Stimulated activated CD8-positive, alpha-beta memory T cell treated with anti-CD3 and anti-CD28 coated beads, Interleukin-15, amount 100 ng/mL, for 48 hours (primary cell): ENCODE measurements around the gene RNF7.
"Not testable (repeated sequence)": the region's sequence is repeated elsewhere in the genome, so short reads cannot be mapped to it uniquely, and the experiment has no call there.

Experiments used
- DNase-seq, 2 donors: peaks; one replicate each; pipeline ENCODE4 v3.0.0-alpha.2; 2020; ENCODE audit warnings: low read depth in 2 of 2

The RNF7 gene

DNA sequence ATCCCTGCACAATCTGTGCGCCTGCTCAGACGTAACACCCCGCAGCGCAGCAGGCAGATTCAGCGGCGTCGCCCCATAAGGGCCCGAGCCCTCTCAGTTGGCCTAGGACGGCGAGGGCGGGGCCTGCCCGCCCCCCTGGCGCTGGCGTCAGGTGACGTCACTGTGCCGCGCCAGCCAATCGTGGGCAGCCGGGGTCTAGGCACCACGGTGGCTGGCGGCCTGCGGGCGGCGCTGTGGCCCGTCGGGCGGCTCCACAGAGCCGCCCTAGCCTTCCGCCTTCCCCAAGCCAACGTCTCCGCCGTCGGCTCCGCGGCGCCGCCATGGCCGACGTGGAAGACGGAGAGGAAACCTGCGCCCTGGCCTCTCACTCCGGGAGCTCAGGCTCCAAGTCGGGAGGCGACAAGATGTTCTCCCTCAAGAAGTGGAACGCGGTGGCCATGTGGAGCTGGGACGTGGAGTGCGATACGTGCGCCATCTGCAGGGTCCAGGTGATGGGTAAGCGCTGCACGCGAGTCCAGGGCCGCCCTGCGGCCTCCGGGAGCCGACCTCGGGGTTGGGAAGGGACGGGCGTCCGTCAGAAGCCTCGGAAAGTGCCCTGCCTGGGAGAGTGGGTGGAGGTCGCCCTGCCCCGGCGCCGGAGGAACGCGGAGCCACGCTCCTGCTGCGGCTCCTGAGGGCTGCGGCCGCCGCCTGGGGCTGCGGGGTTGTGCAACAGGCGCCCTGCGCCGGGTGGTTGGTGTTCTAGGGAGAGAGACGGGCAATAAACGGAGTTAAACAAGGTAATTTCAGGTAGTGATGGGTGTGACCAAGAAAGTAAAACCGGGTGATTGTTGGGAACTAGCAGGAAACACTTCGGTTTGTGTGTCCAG, at the start of gene RNF7:
RNF7 (plus strand) TSS at position 277 of the 869 bp plus-strand sequence; CDS start at position 321, 44 bp downstream.
- peak; percentile 95 to 96 for DNase-seq

DNA sequence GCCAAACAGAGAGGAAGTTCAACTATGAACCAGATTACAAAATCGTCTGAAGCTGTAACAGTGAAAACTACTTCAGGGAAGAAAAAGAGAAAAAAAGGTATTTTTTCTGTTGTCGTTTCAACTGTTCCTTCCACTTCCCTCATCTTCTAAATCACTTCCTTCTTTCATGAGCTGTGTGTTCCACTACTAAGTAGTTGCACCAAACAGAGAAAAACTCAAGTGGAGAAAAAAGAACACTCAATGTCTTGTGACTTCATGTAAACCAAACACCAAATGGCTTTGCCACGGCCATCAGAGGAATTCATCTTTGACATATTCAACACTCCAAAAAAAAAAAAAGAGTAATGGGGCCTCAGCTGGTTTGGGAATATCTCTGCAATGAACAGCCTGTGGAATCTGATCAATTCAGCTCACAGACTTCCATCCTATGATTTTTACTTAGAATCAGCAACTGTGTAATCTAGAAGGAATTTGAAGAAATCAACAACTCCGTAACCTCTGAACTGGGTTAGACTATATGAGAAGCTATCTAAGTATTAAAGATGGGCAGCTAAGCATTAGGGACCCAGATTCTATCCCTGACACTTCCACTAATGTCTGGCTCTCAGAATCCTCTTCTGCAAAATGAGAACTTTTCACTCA, 47.5 kb upstream of the RNF7 start:
- no peak for DNase-seq

DNA sequence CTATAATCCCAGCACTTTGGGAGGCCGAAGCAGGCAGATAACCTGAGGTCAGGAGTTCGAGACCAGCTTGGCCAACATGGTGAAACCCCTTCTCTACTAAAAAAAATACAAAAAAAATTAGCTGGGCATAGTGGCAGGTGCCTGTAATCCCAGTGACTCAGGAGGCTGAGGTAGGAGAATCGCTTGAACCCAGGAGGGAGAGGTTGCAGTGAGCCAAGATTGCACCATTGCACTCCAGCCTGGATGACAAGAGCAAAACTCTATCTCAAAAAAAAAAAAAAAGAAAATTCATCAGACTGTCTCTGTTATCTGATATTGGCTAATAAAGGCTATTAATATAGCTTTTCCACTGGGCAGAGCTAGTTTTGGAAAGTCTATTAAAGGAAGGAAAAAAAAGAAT, 46.6 kb upstream of the RNF7 start:
- not testable (repeated sequence) for DNase-seq

DNA sequence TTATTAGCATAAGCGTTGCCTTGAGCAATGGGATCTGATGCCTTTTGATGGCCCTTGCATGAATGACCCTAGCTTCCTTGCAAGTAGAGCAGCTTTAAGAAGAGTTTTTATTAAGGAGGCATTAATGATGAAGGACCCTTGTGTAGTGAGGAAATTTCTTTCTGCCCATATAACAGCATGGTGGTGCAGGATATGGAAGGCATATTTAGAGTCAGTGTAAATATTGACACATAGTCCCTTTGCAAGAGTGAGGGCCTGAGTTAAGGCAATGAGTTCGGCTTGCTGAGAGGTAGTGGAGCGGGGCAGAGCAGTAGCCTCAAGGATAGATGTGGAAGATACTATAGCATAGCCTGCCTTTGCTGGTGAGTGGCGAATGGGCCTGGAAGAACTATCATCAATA, 45.1 kb upstream of the RNF7 start:
- not testable (repeated sequence) for DNase-seq

DNA sequence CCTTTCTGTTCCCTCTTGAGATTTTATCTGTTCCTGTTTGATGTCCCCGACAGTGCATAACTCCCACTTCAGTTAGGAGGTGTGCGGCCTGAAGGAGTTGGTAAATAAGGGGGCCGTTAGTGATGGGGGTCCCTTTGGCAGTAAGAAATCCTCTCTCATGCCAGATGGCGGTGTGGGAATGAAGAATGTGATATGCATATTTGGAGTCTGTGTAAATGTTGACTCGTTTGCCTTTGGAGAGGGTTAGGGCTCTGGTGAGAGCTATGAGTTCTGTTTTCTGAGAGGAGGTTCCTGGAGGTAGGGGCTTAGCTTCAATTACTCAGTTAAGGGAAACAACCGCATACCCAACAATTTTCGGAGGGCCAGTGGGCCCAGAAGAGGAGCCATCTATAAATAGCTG, 38.8 kb upstream of the RNF7 start:
- no peak for DNase-seq

DNA sequence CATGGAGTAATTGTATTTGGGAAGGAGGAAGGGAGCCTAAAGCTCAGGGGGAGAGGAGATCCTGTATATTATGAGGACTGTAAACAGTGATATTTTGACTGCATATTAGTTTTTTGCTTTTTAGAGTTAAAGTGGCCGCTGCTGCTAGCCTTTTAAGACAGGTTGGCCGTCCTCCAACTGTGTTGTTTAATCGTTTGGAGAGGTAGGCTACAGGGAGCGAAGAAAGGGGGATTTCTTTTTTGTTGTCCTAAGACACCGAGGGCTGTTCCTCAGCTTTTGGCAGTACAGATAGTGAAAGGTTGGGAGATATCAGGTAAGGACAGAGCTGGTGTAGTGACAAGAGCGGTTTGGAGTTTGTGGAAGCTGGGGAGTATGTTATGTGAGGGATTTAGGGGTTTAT, 38.2 kb upstream of the RNF7 start:
- no peak for DNase-seq

DNA sequence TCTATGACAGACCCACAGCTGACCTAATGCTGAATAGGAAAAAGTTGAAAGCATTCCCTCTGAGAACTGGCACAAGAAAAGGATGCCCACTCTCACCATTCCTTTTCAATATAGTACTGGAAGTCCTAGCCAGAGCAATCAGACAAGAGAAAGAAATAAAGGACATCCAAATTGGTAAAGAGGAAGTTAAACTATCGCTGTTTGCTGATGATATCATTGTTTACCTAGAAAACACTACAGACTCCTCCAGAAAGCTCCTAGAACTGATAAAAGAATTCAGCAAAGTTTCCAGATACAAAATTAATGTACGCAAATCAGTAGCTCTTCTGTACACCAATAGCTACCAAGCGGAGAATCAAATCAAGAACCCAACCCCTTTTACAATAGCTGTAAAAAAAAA, 34.7 kb upstream of the RNF7 start:
- DNase-seq, result not testable (repeated sequence)

DNA sequence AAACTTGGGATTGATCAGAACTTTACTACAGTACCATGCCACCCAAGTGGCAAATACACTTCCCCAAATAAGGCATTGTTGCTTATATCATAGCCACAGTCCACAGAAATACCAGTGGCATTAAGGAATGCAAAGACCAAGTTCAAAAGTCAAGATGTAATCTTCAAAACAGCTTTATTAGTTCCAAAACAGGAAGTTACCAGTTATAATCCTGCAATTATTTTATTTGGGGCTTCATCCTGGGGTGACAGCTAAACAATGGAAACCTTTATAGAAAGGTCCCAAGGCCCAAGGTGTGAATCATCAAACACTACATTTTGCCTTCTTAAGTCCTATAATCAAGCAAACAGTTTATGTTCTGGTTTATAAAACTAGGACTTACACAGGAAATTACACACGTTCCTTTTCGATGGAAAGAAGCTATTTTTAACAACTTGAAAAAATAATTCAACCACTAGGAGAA, 30.3 kb upstream of the RNF7 start:
- DNase-seq, result no peak

DNA sequence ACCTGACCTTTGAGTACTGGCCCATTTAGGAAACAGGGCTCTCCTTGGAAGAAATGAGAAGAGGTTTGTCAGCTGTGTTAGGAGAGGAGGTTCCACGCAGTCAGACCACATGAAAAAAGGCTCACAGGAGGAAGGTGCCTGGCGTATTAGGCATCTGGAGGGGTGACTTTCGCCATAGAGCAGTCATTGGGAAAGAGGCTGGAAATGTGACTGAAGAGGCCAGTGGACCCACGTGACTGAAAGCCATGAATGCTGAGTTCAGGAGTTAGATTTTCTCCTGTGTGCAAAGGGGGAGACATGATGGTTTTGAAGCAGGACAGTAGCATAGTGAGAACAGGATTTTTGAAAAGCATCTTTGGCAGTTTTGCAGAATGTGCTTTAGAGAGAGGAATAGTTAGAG, 29.7 kb upstream of the RNF7 start:
- DNase-seq, result no peak

DNA sequence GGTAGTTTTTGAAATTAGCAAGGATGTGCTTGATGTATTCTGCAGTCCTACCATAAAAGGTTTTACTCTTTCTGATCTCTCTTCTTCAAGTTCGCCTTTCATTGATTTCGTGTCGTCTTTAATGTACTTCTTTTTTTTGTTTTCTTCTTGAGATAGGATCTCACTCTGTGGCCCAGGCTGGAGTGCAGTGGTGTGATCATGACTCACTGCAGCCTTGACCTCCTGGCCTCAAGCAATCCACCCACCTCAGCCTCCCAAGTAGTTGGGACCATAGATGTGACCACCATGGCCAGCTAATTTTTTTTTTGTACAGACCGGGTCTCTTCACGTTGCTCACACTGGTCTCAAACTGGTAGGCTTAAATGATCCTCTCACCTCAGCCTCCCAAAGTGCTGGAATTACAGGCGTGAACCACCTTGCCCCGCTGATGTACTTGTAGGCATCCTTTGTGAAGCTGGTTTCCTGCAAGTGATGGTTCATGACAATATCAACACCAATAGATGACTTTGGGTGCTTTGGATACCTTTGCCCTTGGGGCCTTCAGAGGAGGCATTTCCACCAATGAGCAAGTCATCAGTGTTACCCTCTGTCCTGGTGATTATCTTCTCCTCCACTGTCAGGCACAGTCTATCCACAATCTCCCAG, 28.9 kb upstream of the RNF7 start:
- no peak for DNase-seq

DNA sequence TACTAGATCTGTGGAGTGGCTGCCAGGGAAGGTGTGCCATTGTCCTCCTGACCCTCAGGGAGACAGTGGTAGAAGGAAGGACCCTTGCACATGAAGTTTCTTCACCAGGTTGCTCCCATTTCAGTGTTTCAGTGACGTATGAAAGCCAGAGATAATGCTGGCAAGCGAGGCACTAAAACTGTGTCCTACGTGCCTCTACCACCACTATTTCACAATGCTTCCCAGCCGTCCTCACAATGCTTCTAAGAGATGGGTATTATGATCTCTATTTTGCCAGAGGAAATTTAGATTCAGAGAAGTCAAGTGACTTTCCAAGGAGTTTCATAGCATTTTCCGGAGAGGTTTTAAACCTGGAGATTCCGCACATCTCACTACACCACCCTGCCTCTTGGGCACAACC, 28.0 kb upstream of the RNF7 start:
- no peak for DNase-seq

DNA sequence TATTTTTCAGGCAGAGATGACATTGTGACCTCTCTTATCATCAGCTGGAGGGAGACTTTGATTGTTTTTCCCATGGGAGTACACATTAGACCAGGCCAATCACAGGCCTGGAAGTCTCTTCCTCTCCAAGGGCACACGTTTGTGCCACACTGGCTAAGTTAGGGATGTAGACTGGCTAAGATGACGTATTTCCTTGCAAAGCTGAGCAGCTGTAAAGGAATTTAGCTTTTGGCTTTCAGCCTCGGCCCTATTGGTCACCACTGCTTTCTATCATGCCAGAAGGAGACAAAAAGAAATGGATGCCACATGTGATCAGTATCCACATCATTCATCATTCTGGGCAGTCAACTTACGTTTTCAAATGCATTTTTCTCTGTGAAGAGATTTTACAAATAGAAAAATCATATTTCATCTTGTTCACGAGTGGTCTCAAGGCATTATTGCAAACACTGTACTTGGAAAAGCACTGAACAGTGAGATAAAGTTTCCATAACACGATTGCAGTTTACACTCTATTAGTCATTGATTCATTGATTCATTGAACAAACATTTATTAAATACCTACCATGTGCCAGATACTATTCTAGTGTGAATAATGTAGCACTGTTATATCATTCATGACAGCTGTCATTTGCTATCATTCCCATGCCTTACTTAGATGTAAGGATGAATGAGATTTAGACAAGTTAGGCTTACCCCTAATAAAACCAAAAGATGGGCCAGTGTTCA, 27.0 kb upstream of the RNF7 start:
- no peak for DNase-seq

DNA sequence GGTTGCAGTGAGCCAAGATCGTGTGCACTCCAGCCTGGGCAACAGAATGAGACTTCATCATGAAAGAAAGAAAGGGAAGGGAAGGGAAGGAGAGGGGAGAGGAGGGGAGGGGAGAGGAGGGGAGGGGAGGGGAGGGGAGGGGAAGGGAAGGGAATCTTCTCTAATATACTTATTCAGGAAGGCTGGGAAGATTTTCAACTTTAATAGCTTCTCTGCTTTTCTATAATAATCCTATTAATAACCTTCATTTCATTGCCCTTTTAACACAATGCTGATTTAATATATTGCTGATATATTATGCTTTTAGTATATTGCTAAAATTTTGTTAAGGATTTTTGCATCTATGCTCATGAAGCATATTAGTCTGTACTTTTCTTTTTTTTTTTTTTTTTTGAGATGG, 23.4 kb upstream of the RNF7 start:
- no peak for DNase-seq

DNA sequence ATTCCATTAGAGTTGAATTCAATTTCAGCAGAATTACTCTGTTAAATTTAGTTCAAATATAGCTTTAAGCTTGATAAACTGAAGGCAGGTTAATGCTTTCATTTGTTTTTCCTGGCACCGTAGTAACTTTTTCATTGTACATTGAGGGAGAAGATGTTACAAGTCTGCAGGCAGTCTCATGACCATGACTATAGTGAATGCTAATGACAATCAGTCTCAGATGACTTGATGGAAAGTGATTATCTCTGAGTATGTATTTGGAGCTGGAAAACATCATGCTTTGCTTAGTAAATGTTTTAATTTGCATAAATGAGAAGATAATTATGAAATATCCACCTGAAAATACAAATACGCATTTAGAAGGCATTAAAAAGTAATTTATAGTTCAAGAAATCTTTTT, 16.0 kb upstream of the RNF7 start:
- DNase-seq, result no peak

DNA sequence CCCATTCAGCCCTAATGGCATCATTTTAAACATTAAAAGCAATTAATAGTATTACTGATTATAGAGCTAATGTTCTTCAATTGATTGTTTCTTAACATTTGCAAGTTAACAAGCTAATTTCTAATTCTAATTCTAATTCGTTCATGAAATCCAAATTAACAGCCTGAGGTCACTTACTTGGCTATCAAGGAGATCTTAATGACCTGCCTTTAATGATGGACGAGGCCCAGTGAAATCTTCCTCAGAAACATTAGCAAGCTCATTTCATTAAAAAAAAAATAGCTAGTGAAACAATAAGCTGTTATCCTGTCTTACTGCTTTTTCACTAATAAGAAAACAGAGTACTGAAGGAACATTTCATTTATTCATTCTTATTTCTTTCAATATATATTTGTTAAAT, 15.4 kb upstream of the RNF7 start:
- DNase-seq, result no peak

DNA sequence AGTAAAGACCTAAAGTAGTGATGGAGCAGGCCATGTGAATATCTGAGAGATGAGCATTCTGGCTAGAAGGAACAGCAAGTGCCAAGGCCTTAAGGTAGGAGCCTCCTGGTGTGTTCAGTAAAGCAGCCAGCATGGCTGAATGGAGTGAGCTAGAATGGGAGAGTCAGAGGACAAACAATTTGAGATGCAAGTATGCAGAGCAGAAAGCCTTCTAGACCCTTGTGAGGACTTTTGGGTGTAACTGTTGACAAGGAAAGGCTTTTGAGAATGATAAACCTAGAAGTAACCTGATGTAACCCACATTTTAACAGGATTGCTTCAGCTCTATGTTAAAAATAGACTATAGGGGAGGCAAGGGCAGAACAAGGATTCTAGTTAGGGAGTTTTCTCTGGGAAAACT, 14.8 kb upstream of the RNF7 start:
- DNase-seq, result no peak

DNA sequence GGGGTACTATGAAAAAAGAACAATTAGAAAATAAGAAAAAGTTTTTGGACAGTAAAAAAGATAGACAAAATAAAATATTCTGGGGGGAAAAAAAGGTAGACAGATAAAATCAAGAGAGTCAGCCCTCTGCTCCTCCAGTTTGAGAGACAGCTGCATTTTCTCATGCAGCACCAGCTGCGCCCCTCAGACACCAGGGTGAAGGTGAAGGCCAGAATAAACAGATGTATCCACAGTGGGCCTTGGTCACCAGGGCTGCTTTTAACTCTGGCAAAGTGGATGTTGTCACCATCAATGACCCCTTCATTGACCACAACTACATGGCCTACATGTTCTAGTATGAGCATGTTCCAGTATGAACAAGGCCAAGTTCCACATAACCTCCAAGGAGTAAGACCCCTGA, 13.9 kb upstream of the RNF7 start:
- DNase-seq, result no peak

DNA sequence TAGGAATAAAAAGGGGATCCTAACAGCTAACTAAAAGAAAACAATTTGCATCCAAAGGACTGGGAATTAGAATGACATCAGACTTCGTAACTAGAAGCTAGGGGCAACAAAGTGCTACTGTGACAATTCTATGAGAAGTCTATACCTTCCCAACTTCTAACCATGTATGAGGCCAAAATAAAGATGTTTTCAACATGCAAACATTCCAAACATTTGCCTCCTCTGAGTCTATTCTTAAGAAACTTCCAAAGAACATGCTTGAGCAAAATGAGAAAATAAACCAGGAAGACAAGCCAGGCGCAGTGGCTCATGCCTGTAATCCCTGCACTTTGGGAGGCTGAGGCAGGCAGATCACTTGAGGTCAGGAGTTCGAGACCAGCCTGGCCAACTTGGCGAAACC, 13.1 kb upstream of the RNF7 start:
- no peak for DNase-seq

DNA sequence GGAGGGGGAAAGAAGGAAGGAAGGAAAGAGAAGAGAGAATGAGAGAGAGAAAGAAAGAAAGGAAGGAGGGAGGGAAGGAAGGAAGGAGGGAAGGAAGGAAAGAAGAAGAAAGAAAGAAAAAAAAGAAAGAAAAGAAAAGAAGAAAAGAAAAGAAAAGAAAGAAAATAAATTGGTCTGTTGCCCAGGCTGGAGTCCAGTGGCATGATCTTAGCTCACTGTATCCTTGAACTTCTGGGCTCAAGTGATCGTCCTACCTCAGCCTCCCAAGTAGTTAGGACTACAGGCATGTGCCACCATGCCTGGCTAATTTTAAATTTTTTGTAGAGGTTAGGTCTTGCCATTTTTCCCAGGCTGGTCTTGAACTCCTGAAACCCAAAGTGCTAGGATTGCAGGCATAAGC, 11.6 kb upstream of the RNF7 start:
- no peak for DNase-seq

DNA sequence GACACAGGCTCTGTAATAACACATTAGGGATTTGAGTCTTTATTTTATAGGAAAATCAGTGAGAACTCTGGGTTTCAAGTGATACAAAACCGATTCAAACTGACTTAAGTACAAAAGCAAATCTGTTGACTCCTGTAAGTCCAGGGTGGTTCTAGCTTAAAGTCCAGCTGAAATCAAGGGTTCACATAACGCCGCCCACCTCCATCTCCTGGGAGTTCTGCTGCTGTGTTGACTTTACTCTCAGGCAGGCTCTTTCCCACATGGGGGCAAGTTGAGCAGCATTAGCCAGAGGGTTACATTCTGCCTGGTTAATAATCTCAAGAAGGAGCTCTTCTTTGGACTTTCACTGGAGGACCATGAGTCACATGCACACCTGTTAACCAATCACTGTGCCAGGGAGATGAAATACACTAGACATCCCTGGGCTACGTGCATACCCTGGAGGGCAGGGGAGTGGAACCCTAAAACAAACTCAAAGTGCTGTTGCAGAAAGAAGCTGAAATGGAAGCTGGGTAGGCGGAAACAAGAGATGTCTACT, 9.7 kb upstream of the RNF7 start:
- no peak for DNase-seq

DNA sequence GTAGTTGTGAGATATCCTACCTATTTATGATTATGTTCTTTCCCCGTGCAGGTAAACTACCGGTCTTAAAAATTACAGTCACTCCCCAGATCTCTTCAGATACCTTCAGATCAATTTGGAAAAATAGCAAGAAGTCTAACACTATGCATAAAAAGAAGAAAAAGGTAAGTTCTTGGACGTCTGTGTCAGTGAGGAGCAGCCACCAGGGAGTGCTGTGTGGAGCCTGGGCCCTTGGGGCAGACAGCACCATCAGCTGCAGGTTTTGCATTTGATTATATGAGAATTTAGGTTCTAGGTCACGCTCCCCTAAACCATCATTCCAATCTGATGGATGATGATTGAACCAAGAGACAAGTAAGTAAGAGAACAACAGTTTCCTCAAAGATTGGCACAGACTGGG, 8.9 kb upstream of the RNF7 start:
- DNase-seq, result no peak

DNA sequence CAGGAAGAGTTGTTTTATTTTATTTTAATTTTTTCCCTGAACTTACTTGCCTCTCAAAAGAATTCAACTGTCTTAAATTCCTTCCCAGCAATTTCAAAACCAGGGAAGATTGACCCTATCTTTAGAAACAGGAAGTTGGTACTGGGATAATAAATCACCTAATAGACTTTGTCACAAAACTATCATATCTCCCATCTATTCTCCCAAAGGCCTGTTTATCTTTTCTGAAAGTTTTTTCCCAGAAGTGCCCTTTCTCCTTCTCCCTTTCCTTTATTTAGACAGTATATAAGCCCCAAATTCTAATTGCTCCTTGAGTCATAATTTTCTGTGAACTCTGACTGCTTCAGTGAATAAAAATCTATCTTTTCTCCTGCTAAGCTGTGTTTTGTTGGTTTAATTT, 2.9 kb upstream of the RNF7 start:
- no peak for DNase-seq
